ENCODE measurements around the gene DGKB.

The DGKB gene

DNA sequence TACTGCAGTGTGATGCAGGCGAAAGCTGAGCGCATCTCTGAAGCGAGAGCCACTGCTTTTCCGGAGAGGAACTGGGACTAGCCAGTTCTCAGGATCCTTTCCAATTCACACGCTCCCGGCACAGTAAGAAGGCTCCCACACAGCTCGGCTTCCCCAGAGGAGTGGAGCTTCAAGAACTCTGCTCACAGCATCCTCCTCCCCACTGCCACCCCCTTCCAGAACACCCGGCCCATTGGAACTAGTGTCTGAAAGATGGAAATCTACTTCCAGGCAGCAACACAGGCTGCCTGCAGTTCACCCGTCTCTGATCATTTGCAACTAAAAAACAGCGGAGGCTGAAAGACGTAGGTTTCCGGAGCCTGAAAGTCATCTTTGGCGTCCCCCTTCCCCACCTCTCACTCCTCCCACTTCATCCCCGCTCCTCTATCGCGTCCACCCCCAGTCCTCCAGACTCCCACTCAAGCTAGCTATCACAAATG, at the start of gene DGKB:
Gene DGKB, minus strand, starts transcription at position 163 of the 479 bp plus-strand sequence.
- Mint-ChIP-seq H3K27ac (no peak within 1 kb of the TSS), H3K4me3 (no peak within 1 kb of the TSS), H3K36me3 (ENCODE audit: low read depth) (no peaks in the 10 kb centered on the region), H3K9me3 (peaks cover 10% of the 10 kb centered on the region), H3K4me1 (no peaks in the 10 kb centered on the region), H3K27me3 (no peaks in the 10 kb centered on the region)
- DNase-seq (no peak), ATAC-seq (no peak)

DNA sequence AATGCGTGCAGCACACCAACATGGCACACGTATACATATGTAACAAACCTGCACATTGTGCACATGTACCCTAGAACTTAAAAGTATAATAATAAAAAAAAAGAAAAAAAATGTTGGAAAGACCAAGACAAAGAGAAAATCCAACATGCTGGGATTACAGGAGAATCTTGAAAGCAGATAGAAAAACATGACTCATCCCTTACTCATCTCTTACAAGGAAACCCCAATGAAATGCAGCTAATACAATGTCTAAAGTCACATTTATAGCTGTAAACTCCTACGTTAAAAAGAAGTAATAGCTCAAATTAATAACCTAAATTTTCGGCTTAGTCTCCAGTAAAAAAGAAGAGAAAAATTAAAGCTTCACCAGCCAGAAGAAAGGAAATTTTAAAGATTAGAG, 47.5 kb upstream of the DGKB start:
- Mint-ChIP-seq H3K36me3 (ENCODE audit: low read depth) (no peaks in the 10 kb centered on the region), H3K27ac (no peak overlapping the region), H3K9me3 (no peaks in the 10 kb centered on the region), H3K4me1 (no peaks in the 10 kb centered on the region), H3K4me3 (no peak overlapping the region), H3K27me3 (no peaks in the 10 kb centered on the region)
- no peak for DNase-seq
- no peak for ATAC-seq

DNA sequence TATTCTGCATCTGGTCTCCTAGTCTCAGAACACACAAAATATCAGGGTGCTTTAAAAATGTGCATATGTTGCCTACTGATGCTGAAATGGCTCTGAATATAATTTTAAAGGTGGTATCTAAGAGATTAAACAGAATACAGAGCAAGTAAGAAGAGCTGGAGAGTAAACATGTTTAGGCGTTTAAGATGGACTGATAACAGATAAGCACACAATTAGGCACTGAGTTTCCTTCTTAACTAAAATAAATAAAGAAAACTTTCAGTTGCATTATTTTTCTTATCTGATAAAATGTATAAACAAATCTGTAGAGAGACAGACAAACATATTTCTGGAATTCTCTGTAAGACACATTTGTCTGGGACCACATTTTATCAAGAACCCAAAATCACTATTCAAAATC, 35.6 kb upstream of the DGKB start:
- DNase-seq (no peak), ATAC-seq (no peak)
- no peaks in the 10 kb centered on the region for H3K27me3 Mint-ChIP-seq
- no peak overlapping the region for H3K4me3 Mint-ChIP-seq
- peaks cover 4% of the 10 kb centered on the region for H3K9me3 Mint-ChIP-seq
- no peaks in the 10 kb centered on the region for H3K36me3 Mint-ChIP-seq (ENCODE audit: low read depth)
- H3K27ac Mint-ChIP-seq: no peak overlapping the region
- H3K4me1 Mint-ChIP-seq: no peaks in the 10 kb centered on the region

DNA sequence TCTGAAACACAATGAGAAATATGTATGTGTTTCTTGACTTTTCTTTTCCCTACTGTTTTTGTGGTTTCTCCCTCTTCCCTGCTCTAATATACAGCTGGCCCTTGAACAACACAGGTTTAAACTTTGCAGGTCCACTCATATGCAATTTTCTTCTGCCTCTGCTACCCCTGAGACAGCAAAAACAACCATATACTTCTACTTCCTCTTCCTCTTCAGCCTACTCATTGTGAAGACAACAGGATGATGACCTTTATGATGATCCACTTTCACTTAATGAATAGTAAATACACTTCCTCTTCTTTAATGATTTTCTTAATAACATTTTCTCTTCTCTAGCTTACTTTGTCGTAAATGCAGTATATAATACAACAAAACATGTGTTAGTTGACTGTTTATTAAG, 35.0 kb upstream of the DGKB start:
- H3K27me3 Mint-ChIP-seq: no peaks in the 10 kb centered on the region
- no peak overlapping the region for H3K4me3 Mint-ChIP-seq
- no peak for ATAC-seq
- H3K9me3 Mint-ChIP-seq: peaks cover 4% of the 10 kb centered on the region
- H3K27ac Mint-ChIP-seq: no peak overlapping the region
- no peaks in the 10 kb centered on the region for H3K4me1 Mint-ChIP-seq
- no peaks in the 10 kb centered on the region for H3K36me3 Mint-ChIP-seq (ENCODE audit: low read depth)
- no peak for DNase-seq

DNA sequence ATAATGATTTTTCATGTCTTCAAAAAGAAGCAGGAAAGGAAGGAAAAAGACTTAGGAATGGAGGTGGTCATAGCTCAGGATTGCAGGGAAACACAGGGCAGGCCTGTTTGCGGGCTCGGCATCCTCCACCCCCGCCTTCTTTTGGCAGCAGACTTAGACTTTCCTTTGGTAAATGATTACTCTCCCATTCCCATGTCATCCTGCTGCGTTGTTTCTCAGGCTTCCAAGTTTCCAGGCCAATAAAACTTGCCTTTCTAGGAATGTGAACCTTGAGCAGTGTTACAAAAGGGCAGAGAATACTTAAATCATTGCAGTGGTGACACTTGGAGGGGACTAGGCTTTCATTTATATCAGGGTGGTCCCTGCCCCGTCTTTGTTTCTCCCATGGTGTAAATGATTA, 34.0 kb upstream of the DGKB start:
- no peak overlapping the region for H3K4me3 Mint-ChIP-seq
- H3K27me3 Mint-ChIP-seq: no peaks in the 10 kb centered on the region
- peaks cover 8% of the 10 kb centered on the region for H3K9me3 Mint-ChIP-seq
- H3K27ac Mint-ChIP-seq: no peak overlapping the region
- no peaks in the 10 kb centered on the region for H3K36me3 Mint-ChIP-seq (ENCODE audit: low read depth)
- DNase-seq (no peak), ATAC-seq (no peak)
- H3K4me1 Mint-ChIP-seq: no peaks in the 10 kb centered on the region

DNA sequence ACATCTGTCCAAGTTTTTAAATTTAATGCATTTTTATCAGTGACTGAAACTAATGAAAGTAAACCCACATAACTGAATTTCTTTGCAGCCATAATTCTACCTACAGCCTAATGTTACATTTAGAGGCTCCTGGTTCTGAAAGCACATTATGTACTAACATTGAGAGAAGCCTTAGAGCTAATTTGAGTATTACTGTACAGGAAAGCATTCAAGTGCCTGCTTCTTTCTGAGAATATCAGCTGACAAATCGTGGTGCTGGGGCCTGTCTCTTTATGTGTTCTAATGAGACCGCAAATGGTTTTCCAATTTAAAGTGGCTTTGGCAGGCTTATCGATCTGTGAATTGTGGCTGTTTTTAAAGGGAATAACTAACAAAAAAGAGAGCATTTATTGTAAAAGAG, 32.3 kb upstream of the DGKB start:
- DNase-seq (no peak), ATAC-seq (no peak)
- Mint-ChIP-seq H3K4me1 (no peaks in the 10 kb centered on the region), H3K27ac (no peak overlapping the region), H3K4me3 (no peak overlapping the region), H3K9me3 (peaks cover 8% of the 10 kb centered on the region), H3K27me3 (no peaks in the 10 kb centered on the region), H3K36me3 (ENCODE audit: low read depth) (no peaks in the 10 kb centered on the region)

DNA sequence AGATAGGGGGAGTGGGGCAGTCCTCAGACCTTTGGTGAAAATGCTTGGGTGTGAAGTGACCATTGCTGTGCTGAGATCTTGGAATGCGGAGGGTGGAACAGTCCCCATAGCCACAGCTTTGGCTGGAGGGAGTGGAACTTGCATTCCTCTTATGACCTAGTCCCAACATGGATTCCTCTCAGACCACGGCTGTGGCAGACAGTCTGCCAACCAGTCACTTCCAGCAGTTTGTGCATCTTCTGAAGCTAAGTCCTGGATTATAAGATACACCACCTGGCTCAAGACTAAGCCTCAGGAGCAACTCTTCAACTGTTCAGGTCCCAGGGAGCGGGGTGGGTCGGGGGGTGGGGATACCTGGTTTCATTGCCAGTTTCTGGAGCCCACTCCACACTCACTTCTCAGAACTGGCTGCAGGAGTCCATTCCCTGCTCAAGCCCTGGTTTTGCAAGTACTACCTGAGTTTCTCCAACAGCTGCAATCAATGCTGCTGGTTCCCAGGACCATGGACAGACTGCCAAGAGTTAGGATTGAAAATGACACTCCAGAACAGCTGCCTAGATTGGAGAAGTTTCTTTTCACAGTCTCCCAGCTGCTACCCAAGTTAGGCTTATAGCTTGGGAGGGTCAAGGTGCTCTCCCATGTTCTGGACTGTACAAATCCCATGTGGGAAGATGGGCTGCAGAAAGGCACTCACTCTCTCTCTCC, 29.1 kb upstream of the DGKB start:
- H3K36me3 Mint-ChIP-seq (ENCODE audit: low read depth): no peaks in the 10 kb centered on the region
- peaks cover 8% of the 10 kb centered on the region for H3K9me3 Mint-ChIP-seq
- H3K27ac Mint-ChIP-seq: no peak overlapping the region
- no peak overlapping the region for H3K4me3 Mint-ChIP-seq
- ATAC-seq (no peak), DNase-seq (no peak)
- no peaks in the 10 kb centered on the region for H3K27me3 Mint-ChIP-seq
- no peaks in the 10 kb centered on the region for H3K4me1 Mint-ChIP-seq

DNA sequence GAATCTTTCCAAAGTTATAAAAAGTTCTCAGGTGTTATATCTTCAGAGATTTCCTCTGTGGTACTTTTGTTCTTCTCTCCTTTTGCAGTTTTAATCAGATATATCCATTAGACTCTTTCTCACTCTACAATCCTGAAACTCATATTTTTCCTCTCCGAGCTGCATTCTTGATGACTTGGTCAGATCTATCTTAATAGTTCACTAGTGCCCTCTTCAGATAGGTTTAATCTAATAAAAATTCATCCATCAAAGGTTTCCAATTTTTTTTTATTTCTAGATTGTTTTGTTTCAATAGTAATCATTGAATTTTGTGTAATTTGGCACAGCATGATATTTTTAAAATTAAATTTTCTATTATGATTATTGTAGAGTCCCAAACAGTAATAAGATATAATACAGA, 21.8 kb upstream of the DGKB start:
- H3K27ac Mint-ChIP-seq: no peak overlapping the region
- H3K27me3 Mint-ChIP-seq: no peaks in the 10 kb centered on the region
- H3K9me3 Mint-ChIP-seq: peaks cover 23% of the 10 kb centered on the region
- ATAC-seq (no peak), DNase-seq (no peak)
- no peak overlapping the region for H3K4me3 Mint-ChIP-seq
- no peaks in the 10 kb centered on the region for H3K4me1 Mint-ChIP-seq
- H3K36me3 Mint-ChIP-seq (ENCODE audit: low read depth): no peaks in the 10 kb centered on the region

DNA sequence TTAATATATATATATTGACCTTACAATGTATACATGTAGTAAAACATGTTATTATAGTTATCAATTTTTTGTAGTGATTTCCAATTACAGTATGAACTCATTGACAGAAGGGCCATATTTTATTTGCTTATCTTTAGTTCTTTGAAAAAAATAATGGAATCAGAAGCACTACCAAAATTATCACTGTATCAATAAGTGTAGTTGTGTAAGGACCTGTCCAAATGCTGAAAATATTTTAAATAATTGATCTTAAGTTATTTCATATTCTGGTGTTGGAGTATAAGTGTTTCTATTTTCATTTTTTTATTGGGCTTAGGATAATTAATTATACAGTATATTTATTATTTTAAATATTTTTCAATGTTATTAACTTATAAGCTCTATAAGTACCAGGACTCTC, 8.5 kb upstream of the DGKB start:
- Mint-ChIP-seq H3K27me3 (no peaks in the 10 kb centered on the region), H3K4me3 (no peak overlapping the region), H3K4me1 (no peaks in the 10 kb centered on the region), H3K27ac (no peak overlapping the region), H3K36me3 (ENCODE audit: low read depth) (no peaks in the 10 kb centered on the region), H3K9me3 (no peaks in the 10 kb centered on the region)
- no peak for ATAC-seq
- no peak for DNase-seq

DNA sequence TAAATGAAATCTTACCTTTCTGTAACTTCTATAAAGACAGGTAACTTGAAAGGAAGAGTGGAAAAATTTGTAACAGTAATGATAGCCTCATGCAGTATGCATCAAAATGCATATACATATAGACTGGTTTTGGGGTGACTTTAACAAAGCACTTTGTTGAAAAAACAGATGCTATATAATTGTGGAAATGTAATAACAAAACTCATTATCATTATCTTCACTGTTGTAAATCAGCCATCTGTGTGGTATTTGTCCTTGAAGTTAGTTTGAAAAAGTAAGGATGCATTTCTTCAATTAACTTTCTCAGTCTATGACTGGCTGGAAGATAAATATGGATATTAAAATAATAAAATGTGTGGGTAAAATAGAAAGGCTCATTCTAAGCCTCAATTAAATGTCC, 6.1 kb upstream of the DGKB start:
- H3K27ac Mint-ChIP-seq: no peak overlapping the region
- no peak overlapping the region for H3K4me3 Mint-ChIP-seq
- no peaks in the 10 kb centered on the region for H3K9me3 Mint-ChIP-seq
- no peaks in the 10 kb centered on the region for H3K27me3 Mint-ChIP-seq
- no peaks in the 10 kb centered on the region for H3K36me3 Mint-ChIP-seq (ENCODE audit: low read depth)
- no peaks in the 10 kb centered on the region for H3K4me1 Mint-ChIP-seq
- DNase-seq: no peak
- no peak for ATAC-seq

DNA sequence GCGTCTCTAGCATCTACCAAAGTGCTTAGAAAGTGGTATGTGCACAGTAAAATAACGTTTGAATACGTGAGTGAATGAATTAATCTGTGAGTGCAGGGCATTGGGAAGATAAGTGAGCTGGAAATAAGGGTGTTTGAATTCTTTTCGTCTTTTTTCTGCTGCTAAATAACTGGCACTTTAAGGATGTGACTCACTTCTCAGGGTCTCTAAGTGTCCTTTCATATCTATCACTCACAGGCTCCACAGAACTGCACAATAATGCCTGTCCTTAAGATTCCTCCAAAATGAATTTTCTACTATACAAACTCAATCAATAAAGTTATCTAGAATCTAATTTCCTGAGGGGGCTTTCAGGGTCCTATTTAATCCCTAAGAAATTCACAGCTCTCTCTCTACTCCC, 3.2 kb upstream of the DGKB start:
- Mint-ChIP-seq H3K36me3 (ENCODE audit: low read depth) (no peaks in the 10 kb centered on the region), H3K27ac (no peak overlapping the region), H3K4me3 (no peak overlapping the region), H3K4me1 (no peaks in the 10 kb centered on the region), H3K9me3 (no peaks in the 10 kb centered on the region), H3K27me3 (no peaks in the 10 kb centered on the region)
- DNase-seq: no peak
- no peak for ATAC-seq

DNA sequence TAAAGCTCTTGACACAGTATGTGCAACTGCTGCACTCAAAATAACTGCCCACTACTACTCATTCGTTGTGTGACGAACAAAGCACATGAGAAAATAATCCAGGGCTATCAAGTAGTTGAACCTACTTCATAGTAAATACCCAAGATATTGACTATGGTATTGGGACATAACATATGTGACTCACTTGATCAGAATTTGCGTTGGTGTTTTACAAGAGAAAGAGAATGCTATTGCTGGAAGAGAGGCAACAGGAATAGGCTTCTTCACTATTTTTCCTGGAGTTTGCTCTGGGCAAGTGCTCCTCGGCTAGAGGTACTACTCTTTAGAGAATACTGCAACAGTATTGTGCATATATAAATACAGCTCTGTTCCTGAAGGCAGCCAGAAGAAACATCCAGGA, 2.5 kb downstream of the DGKB start:
- Mint-ChIP-seq H3K4me1 (no peaks in the 10 kb centered on the region), H3K4me3 (no peak overlapping the region), H3K9me3 (peaks cover 10% of the 10 kb centered on the region), H3K36me3 (ENCODE audit: low read depth) (no peaks in the 10 kb centered on the region), H3K27me3 (no peaks in the 10 kb centered on the region), H3K27ac (no peak overlapping the region)
- DNase-seq (no peak), ATAC-seq (no peak)

DNA sequence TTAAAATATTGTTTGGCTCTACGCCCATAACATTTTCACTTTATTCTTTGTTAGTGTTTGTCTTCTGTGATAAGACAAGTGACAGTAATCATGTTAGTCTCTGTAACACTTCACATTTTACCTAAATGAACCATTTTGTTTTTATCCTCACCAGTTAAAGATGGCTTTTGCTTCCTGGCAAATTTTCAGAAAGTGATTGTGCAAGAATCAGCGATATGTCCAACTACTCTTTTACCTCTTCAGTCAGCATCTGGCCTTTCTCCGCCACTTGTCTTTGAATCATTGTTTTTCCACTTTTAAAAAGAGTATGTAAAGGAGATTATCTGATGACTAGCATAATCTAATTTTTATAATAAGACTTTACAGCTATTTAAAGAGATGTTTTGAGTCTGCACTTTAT, 3.5 kb downstream of the DGKB start:
- Mint-ChIP-seq H3K36me3 (ENCODE audit: low read depth) (no peaks in the 10 kb centered on the region), H3K27ac (no peak overlapping the region), H3K9me3 (peaks cover 10% of the 10 kb centered on the region), H3K27me3 (no peaks in the 10 kb centered on the region), H3K4me3 (no peak overlapping the region), H3K4me1 (no peaks in the 10 kb centered on the region)
- ATAC-seq (no peak), DNase-seq (no peak)

DNA sequence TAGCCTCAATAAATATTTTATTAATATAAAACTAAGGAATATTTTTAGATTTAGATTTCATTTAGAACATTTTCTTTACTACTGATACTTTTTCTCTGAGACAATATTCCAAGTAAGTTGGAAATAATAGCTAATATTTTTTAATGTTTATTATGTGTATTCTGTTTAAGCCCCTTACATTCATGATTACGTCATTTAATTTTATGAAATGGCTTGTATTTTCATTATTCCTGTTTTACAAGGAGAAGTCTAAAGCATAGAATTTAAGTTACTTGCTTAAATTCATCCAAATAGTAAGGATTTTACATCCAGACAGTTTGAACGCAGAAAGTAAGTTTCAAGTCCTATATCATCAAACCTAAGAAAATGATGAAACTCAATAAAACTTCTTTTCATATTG, 6.1 kb downstream of the DGKB start:
- no peak overlapping the region for H3K4me3 Mint-ChIP-seq
- ATAC-seq (no peak), DNase-seq (no peak)
- peaks cover 10% of the 10 kb centered on the region for H3K9me3 Mint-ChIP-seq
- H3K27ac Mint-ChIP-seq: no peak overlapping the region
- no peaks in the 10 kb centered on the region for H3K4me1 Mint-ChIP-seq
- no peaks in the 10 kb centered on the region for H3K36me3 Mint-ChIP-seq (ENCODE audit: low read depth)
- no peaks in the 10 kb centered on the region for H3K27me3 Mint-ChIP-seq

DNA sequence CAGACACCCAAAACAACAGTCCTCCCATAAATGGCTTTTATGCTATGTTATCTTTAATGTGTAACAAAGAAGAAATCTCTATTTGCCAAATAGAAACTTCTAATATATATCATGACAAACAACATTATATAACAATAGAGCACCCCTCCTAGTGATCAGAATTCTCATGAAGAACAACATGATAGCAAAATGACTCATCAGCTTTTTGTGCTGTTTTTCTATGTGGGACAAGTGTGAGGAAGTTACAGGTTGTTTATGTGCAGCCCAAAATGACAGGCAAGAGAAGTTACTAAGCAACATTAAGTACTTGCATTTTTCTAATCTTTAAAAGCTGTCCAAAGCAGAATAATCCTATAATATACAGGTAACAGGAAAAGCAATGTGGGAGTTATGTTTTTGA, 7.7 kb downstream of the DGKB start:
- no peak for ATAC-seq
- Mint-ChIP-seq H3K36me3 (ENCODE audit: low read depth) (no peaks in the 10 kb centered on the region), H3K27me3 (no peaks in the 10 kb centered on the region), H3K9me3 (peaks cover 10% of the 10 kb centered on the region), H3K27ac (no peak overlapping the region), H3K4me1 (no peaks in the 10 kb centered on the region), H3K4me3 (no peak overlapping the region)
- DNase-seq: no peak

DNA sequence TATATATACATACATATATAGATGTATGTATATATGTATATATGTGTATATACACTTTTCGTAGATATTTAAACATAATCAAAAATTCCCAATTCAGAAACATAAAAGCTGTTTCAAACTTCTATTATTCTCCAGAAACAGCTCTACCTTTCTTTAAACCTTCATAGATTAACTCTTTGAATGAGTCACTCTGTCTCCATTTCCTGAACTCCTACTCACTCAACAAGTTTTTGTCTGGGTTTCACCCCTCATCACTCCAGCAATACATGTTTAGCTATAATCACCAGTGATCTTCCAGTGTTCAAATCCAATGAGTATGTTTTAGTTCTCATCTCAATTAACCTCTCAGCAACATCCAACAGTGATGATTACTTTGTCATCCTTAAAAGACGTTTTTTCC, 9.6 kb downstream of the DGKB start:
- Mint-ChIP-seq H3K9me3 (peaks cover 2% of the 10 kb centered on the region), H3K27ac (no peak overlapping the region), H3K36me3 (ENCODE audit: low read depth) (no peaks in the 10 kb centered on the region), H3K4me3 (no peak overlapping the region), H3K27me3 (no peaks in the 10 kb centered on the region), H3K4me1 (no peaks in the 10 kb centered on the region)
- ATAC-seq (no peak), DNase-seq (no peak)
